Measurements from ENCODE around the gene GLRX5.
"Not testable (repeated sequence)": the region's sequence is repeated elsewhere in the genome, so short reads cannot be mapped to it uniquely, and the experiment has no call there.

GLRX5 gene

DNA sequence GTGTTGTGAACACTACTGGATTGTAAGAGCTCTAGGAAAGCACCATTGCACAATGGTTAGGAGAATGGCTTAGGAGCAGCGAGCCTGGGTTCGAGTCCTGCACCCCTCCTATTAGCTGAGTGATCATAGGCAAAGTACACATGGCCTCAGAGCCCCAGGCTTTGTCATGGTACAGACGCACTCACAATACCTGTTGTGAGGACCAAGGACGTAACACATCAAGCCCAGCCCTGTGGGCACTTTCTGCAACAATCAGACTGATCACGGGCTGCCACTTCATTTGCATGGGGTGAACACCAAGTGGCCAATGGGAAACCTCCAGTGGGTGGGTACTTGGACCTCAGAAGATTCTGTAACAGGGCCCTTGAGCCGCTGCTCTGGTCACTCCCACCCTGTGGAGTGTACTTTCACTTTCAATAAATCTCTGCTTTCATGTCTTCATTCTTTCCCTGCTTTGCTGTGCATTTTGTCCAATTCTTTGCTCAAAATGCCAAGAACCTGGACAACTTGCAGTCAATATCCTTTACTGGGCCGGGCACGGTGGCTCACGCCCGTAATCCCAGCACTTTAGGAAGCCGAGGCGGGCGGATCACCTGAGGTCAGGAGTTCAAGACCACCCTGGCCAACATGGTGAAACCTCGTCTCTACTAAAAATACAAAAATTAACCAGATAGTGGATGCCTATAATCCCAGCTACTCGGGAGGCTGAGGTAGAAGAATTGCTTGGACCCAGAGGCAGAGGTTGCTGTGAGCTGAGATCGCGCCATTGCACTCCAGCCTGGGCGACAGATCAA is 28.2 kb downstream of the GLRX5 start:
- no peak for DNase-seq

DNA sequence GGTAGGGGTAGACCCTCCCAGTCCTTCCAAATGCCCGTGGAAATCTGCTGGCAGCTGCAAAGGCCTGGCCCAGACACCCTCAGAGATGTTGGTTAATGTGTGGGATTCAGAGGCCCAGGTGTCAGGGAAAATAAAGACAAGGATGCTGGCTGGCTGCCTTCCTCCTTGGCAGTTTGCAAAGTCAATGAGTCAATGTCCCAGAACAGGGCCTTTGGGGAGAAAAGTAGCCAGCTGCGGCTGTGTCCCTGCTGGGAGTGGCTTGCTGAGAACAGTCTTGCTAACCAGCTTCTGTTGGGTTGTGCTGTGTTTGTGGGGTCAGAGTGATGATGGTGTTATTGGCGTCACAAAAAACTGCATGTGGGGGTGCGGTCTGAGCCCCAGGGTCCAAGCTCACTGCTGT is 29.2 kb downstream of the GLRX5 start:
- DNase-seq = peak in 1 of 2 experiments; percentile 28

DNA sequence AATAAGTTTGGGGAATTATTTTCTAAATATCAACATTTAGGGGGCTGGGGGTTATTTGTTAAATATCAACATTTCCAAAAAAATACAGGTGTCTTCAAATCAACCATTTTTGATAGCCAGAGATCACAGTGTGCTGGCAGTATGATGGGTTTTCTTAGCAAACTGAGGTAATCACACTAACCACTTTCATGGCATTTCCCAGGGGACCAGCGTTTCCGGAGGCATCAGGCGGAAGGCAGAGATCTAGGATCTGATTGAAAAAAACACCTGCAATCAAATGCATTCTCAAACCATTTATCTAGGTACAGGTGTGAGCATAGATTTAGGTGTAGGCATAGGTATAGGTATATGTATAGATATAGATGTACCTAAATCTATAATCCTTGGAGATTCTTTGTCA is 34.6 kb downstream of the GLRX5 start:
- DNase-seq = no peak

DNA sequence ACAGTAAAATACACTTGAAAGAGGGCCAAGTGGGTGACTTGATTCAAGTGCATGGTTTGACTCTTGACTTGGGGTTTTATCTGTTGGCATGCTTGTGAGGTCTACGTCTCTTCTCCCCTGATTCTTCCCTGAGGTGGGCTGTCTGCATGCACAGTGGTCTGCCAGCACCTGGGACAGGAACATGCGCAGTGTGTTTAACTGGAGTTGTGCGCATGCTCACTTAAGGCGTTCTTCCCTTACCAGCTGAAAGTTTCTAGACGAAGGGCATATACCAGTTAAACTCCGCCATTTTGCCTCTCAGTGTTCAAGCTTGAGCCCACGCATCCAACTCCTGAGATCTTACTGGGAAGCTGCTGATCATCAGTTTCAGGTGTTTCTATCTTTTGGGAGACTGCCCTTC is 38.5 kb downstream of the GLRX5 start:
- DNase-seq = no peak

DNA sequence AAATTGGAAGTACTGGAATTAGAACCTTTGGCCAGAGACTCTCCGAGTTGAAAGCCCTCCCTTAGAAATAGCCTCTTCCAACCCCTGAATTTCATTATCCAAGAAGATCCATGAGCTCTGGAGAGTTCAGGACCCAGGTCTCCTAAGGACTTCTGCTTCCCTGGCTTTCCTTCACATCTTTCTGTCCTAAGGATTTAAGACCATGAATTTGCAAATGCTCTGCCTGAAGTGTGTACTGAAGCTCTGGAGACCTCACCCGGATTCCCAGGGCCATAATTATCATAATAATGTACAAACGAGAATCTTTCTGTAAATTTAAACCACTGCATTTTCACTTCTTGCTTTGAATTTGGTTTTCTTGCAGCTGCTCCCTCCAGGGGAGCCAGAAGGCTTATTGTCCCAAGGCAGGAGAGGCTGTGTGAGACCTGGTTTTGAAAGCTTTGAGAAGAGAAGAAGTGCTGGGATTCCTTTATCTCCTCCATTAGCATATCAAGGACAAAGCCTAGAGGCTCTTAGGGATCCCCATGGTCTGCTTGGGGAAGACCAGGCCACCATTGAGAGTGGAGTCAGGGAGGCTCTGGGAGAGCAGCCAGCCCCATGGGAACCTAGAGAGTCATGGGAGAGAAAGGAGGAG is 41.1 kb downstream of the GLRX5 start:
- DNase-seq = no peak

DNA sequence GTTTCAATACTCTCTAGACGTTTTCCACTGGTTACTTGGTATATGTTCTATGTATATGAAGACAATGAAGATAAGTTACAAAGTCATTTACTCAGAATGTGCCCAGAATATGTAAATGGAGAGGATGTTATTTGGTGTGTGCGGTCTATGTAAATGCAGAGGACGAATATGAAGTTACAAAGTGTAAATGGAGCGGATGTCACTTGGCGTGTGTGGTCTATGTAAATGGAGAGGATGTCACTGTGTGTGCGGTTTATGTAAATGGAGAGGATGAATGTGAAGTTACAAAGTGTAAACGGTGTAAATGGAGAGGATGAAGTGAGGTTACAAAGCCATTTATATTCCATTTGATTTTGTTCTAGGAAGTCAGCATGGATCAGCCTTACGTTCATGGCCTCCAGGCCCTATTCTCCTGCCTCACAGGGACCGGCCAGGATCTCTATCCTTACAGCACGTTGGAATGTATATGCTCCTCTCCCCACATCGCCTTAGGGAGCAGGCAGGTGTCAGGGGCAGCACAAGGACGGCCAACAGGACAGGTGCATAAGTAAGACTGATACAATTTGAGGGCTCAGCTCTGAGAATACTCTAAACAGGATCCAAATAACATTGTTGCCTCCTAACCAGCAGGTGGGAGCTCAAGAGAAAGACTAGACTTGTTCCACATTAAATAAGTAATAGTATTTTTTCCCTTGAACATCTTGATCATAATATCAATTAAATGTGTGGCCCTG is 42.4 kb downstream of the GLRX5 start:
- DNase-seq = no peak

DNA sequence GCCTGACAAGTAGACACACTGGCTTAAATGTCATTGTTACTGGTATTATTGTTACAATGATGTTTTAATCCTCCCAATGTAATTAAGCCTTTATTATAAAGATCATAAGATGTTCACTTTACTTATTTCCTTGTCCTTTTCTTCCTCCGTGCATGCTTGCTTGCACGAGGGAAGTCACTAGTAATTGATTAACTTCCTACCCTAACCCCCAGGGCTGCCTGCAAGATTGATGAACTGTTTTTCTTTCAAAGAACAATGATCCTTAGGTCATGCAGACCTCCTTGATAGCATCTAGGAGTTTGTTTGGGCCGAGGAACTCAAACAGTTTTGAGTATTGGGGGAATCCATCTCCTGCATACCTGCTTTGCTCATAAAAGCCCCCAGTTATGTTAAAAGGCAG is 43.0 kb downstream of the GLRX5 start:
- DNase-seq = no peak

DNA sequence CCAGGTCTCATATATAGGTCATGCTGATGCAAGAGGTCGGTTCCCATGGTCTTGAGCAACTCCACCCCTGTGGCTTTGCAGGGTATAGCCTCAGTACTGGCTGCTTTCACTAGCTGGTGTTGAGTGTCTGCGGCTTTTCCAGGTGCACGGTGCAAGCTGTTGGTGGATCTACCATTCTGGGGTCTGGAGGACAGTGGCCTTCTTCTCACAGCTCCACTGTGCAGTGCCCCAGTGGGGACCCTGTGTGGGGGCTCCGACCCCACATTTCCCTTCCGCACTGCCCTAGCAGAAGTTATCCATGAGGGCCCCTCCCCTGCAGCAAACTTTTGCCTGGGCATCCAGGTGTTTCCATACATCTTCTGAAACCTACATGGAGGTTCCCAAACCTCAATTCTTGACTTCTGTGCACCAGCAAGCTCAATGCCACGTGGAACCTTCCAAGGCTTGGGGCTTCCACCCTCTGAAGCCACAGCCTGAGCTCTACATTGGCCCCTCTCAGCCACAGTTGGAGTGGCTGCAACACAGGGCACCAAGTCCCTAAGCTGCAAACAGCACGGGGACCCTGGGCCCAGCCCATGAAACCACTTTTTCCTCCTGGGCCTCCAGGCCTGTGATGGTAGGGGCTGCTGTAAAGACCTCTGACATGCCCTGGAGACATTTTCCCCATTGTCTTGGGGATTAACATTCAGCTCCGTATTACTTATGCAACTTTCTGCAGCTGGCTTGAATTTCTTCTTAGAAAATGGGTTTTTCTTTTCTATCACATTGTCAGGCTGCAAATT is 49.2 kb downstream of the GLRX5 start:
- DNase-seq = not testable (repeated sequence)

DNA sequence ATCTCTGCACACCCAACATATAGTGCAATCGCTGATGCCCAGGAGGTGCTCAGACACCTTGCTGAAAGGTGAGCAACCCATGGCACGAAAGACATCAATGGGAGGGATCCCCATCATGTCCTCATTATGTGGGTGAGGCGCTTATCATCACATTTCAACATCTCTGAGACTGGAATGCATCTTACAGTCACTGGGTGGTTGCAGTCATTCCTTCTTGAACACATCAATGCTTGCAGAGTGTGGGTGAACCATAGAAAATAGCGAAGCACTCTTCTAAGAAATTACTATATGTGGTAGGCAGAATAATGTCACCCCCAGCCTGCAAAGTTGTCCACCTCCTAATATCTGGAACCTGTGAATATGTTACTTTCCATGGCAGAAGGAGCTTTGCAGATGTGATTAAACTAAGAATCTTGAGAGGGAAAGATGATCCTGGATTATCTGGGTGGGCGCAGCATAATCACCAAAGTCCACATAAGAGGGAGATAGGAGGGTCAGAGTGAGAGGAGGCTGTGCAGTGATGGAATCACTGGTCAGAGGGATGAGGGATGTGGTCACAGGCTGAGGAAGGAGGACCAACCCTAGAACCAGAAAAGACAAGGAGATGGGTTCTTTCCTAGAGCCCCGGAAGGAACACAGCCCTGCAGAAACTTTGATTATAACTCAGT is 51.2 kb downstream of the GLRX5 start:
- DNase-seq = no peak

DNA sequence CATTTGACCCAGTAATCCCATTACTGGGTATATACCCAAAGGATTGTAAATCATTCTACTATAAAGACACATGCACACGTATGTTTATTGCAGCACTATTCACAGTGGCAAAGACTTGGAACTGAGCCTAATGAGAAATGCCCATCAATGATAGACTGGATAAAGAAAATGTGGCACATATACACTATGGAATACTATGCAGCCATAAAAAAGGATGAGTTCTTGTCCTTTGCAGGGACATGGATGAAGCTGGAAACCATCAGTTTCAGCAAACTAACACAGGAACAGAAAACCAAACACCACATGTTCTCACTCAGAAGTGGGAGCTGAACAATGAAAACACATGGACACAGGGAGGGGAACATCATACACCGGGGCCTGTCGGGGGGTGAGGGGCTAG is 56.3 kb downstream of the GLRX5 start:
- DNase-seq = not testable (repeated sequence)

Data from NCI-H446 (cell line).